ENCODE measurements around the gene CLCA1.

DNA sequence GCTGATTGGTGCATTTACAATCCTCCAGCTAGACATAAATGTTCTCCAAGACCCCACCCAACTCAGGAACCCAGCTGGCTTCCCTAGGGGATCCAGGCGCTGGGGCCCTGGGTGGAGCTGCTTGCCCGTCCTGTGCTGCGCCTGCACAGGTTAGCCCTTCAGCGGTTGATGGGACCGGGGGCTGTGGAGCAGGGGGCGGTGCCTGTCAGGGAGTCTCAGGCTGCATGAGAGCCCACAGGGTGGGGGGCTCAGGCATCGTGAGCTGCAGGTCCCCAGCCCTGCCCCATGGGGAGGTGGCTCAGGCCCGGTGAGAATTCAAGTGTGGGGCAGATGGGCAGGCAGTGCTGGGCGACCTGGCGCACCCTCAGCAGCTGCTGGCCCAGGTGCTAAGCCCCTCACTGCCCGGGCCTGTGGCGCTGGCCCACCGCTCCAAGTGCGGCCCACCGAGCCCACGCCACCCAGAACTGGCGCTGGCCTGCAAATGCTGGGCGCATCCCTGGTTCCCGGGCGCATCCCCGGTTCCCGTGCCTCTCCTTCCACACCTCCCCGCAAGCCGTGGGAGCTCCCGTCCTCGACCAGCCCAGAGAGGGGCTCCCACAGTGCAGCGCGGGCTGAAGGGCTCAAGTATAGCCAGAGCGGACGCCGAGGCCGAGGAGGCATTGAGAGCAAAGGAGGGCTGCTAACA is 55.1 kb downstream of the CLCA1 start:
- TF ChIP-seq, protein P1, sequence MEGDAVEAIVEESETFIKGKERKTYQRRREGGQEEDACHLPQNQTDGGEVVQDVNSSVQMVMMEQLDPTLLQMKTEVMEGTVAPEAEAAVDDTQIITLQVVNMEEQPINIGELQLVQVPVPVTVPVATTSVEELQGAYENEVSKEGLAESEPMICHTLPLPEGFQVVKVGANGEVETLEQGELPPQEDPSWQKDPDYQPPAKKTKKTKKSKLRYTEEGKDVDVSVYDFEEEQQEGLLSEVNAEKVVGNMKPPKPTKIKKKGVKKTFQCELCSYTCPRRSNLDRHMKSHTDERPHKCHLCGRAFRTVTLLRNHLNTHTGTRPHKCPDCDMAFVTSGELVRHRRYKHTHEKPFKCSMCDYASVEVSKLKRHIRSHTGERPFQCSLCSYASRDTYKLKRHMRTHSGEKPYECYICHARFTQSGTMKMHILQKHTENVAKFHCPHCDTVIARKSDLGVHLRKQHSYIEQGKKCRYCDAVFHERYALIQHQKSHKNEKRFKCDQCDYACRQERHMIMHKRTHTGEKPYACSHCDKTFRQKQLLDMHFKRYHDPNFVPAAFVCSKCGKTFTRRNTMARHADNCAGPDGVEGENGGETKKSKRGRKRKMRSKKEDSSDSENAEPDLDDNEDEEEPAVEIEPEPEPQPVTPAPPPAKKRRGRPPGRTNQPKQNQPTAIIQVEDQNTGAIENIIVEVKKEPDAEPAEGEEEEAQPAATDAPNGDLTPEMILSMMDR (IDR thresholded peaks at IDR 0.05; ENCODE audit: poor library complexity), result no peak
- no peak for TF ChIP-seq EZH2 (IDR thresholded peaks at IDR 0.05; ENCODE audit: borderline replicate concordance)
